K562 (cell line): ENCODE measurements around the gene ZNF486. TPM values are rescaled to one million over a fixed set of nuclear protein-coding genes. Genes with fewer than 3 reads are reported as not detected.

Experiments
- ATAC-seq: fragments of 200-7000 bp; cut with Tn5 transposase; 3 replicates; pipeline ENCODE4 v1.9.1; 2020; ENCODE audit warnings: moderate library complexity
- BruUV-seq: library from RNA; stranded (reverse); fragments of 400-500 nt; replicated peaks from 2 replicates; lab custom pipeline; 2021; lab: Mats Ljungman, UMichigan
- CTCF ChIA-PET: fragments of 300-600 bp; formaldehyde crosslinking; extraction: SDS; loops from one replicate; lab custom pipeline; 2021; ENCODE audit warnings: low intra/inter-chr PET ratio; lab: Yijun Ruan, JAX
- POLR2A ChIA-PET: fragments of 300-600, 350-650 bp; sonication (Branson Sonifier 250); formaldehyde crosslinking; extraction: SDS; loops from one replicate; lab custom pipeline; 2021; ENCODE audit warnings: antibody characterized with exemption, inconsistent platforms; lab: Yijun Ruan, JAX
- DNase-seq, 4 experiments: peaks; one replicate each; pipeline versions ENCODE4 v3.0.0 to v3.0.0-alpha.2; 2011 to 2018; ENCODE audit warnings: low spot score in 3 of 4, mixed read lengths in 3 of 4; ENCODE audit errors: extremely low read depth in 1 of 4
- FAIRE-seq: peaks from 2 replicates; lab custom pipeline; 2011; peaks lifted over from hg19 to GRCh38; lab: Jason Lieb, UNC
- H2AFZ ChIP-seq: 2 replicates; pipeline ENCODE4 v1.6.0; 2011; ENCODE audit warnings: low read depth, low read length, control low read depth, inconsistent platforms
- H3K27ac ChIP-seq: fragments of 200-600 bp; 3 replicates; pipeline ENCODE4 v1.8.0; 2011; ENCODE audit warnings: low read depth, mild to moderate bottlenecking, control low read depth, inconsistent platforms, low read length, moderate library complexity, mixed read lengths; ENCODE audit errors: extremely low read depth
- H3K27me3 ChIP-seq, 2 experiments: fragments of 300-600 bp in 1 of 2; 2 replicates in 1 of 2; 3 replicates in 1 of 2; pipeline versions ENCODE4 v1.6.0 to v1.8.0; 2011; ENCODE audit warnings: inconsistent platforms in 2 of 2, low read length in 2 of 2, mild to moderate bottlenecking in 1 of 2, mixed read lengths in 1 of 2, moderate library complexity in 1 of 2; ENCODE audit not compliant: control insufficient read depth in 2 of 2, insufficient read depth in 2 of 2
- H3K36me3 ChIP-seq: fragments of 300-600 bp; 3 replicates; pipeline ENCODE4 v1.8.0; 2011; ENCODE audit warnings: mild to moderate bottlenecking, low read length, inconsistent platforms; ENCODE audit not compliant: control insufficient read depth, insufficient read depth
- H3K4me1 ChIP-seq, 2 experiments: fragments of 200-600 bp in 1 of 2; replicated peaks in 1 of 2; 2 replicates in 1 of 2; 3 replicates in 1 of 2; pipeline versions ENCODE4 v1.5.1 to v1.8.0; 2011; ENCODE audit warnings: inconsistent platforms in 2 of 2, low read length in 2 of 2, mild to moderate bottlenecking in 1 of 2, mixed read lengths in 1 of 2, moderate library complexity in 1 of 2; ENCODE audit not compliant: control insufficient read depth in 2 of 2, insufficient read depth in 2 of 2
- H3K4me2 ChIP-seq: 2 replicates; pipeline ENCODE4 v1.6.1; 2011; ENCODE audit warnings: low read length, control low read depth, inconsistent platforms, mixed read lengths; ENCODE audit not compliant: insufficient read depth
- H3K4me3 ChIP-seq: fragments of 200-600 bp; sonication (generic), shearing (Covaris generic); 2 replicates; pipeline ENCODE4 v1.5.1; 2016; ENCODE audit warnings: control low read depth, inconsistent platforms
- H3K79me2 ChIP-seq: fragments of 200-600 bp; 3 replicates; pipeline ENCODE4 v1.8.0; 2011; ENCODE audit warnings: low read length, inconsistent platforms; ENCODE audit not compliant: control insufficient read depth, insufficient read depth
- H3K9ac ChIP-seq, 2 experiments: 2 replicates each; pipeline versions ENCODE4 v1.6.0 to v1.6.1; 2011; ENCODE audit warnings: low read depth in 2 of 2, low read length in 2 of 2, control low read depth in 1 of 2, inconsistent platforms in 1 of 2, mild to moderate bottlenecking in 1 of 2, mixed read lengths in 1 of 2; ENCODE audit not compliant: insufficient read depth in 1 of 2
- H3K9me1 ChIP-seq: one replicate; pipeline ENCODE4 v1.6.0; 2011; ENCODE audit warnings: inconsistent platforms, mild to moderate bottlenecking, low read length, moderate library complexity; ENCODE audit not compliant: control insufficient read depth, insufficient read depth
- H3K9me3 ChIP-seq: replicated peaks from 2 replicates; pipeline ENCODE4 v1.5.1; 2011; ENCODE audit warnings: low read depth, low read length, inconsistent platforms; ENCODE audit not compliant: control insufficient read depth, insufficient read depth
- H4K20me1 ChIP-seq: replicated peaks from 2 replicates; pipeline ENCODE4 v1.6.1; 2011; ENCODE audit warnings: low read length, inconsistent platforms, mixed read lengths; ENCODE audit not compliant: control insufficient read depth, insufficient read depth
- HMG20A ChIP-seq: fragments of 450-650 bp; formaldehyde crosslinking; conservative IDR thresholded peaks from 2 replicates; pipeline ENCODE4 v1.4.0; 2020; ENCODE audit warnings: mild to moderate bottlenecking, mixed read lengths
- HNRNPL ChIP-seq: fragments of 200-400 bp; formaldehyde crosslinking; IDR thresholded peaks from 2 replicates; pipeline ENCODE4 v1.6.1; 2017; ENCODE audit warnings: low read depth, mild to moderate bottlenecking, low read length
- L3MBTL2 ChIP-seq: fragments of 450-650 bp; IDR thresholded peaks from 2 replicates; pipeline ENCODE4 v1.6.1; 2016; ENCODE audit warnings: mild to moderate bottlenecking, moderate library complexity
- NCOA4 ChIP-seq: fragments of 450-650 bp; IDR thresholded peaks from 2 replicates; pipeline ENCODE4 v1.6.1; 2018; ENCODE audit warnings: mild to moderate bottlenecking; ENCODE audit not compliant: partially characterized antibody
- PBX2 ChIP-seq, 2 experiments: IDR thresholded peaks in 1 of 2; conservative IDR thresholded peaks in 1 of 2; 2 replicates each; pipeline ENCODE4 v1.6.1; 2016; ENCODE audit warnings: low read depth in 2 of 2, mild to moderate bottlenecking in 1 of 2, missing compliant biosample characterization in 1 of 2, missing genetic modification characterization in 1 of 2, moderate library complexity in 1 of 2
- RBM15 ChIP-seq: fragments of 200-400 bp; formaldehyde crosslinking; IDR thresholded peaks from 2 replicates; pipeline ENCODE4 v1.6.1; 2018; ENCODE audit warnings: mild to moderate bottlenecking, low read length, moderate library complexity; ENCODE audit not compliant: insufficient read depth
- RHOXF2B ChIP-seq: fragments of 250-450 bp; sonication (Bioruptor Pico); conservative IDR thresholded peaks from 2 replicates; pipeline ENCODE4 v1.5.1; 2021
- SPI1 ChIP-seq: IDR thresholded peaks from 2 replicates; pipeline ENCODE4 v1.6.1; 2011; ENCODE audit warnings: low read depth, low read length, control low read depth, borderline replicate concordance
- WGBS: fragments of 100-300 bp; shearing (Covaris generic); methylation state at CpG from one replicate; pipeline ENCODE4 v1.1.6; 2016; ENCODE audit warnings: low coverage, mixed read lengths; ENCODE audit not compliant: insufficient coverage; ENCODE audit errors: missing lambda C conversion rate; 5-methylcytosine and 5-hydroxymethylcytosine counted together
- in situ Hi-C: fragments of 300-500 bp; cut with MboI; formaldehyde crosslinking; loops from 4 replicates; pipeline ENCODE4 v1.15.0; 2018; ENCODE audit warnings: inconsistent platforms, mixed read lengths
- intact Hi-C: fragments of 100-400 bp; cut with micrococcal nuclease; formaldehyde crosslinking; loops from 2 replicates; pipeline ENCODE4 v1.14.2; 2022
- polyA plus RNA-seq, 8 experiments: library from polyadenylated mRNA; depleted of rRNA in 4 of 8; stranded (reverse) in 5 of 8; unstranded in 3 of 8; fragments of >200 nt; fragmentation: Nextera tagmentation in 2 of 8; fragmentation: Illumina TruSeq in 1 of 8; extraction: Ambion mirVana in 2 of 8; extraction: Trizol in 1 of 8; gene quantifications; 2 replicates each; pipeline versions ENCODE4 v1.2.1 to v1.2.3, GENCODE V29; 2011 to 2014; ENCODE audit warnings: inconsistent platforms in 1 of 8, missing spikeins in 1 of 8
- total RNA-seq, 7 experiments: library from RNA; depleted of rRNA in 6 of 7; stranded (reverse); fragments of >200 nt in 6 of 7; fragmentation: Illumina TruSeq in 2 of 7; extraction: Trizol in 2 of 7; gene quantifications; 2 replicates each; pipeline versions ENCODE4 v1.2.1 to v1.2.3, GENCODE V29; 2011 to 2021; ENCODE audit warnings: low replicate concordance in 1 of 7
- TF ChIP-seq, protein P1 (sequence below): fragments of 450-650 bp; IDR thresholded peaks from 2 replicates; pipeline ENCODE4 v1.6.1; 2018; ENCODE audit not compliant: partially characterized antibody

The ZNF486 gene
- total and polyA plus RNA-seq, 9 of the 15 experiments (the other 6 are each of a cell fraction or from before 2014, with no cell fraction given): 0.39 to 1.6 (median 1.2) TPM

GRCh38 chr19:20154636-20155035 is 12.4 kb upstream of the ZNF486 start:
- ChIA-PET CTCF (no interaction called here), POLR2A (no interaction called here)
- in situ Hi-C loops (no loop called here), intact Hi-C loops (no loop called here)
- Histone ChIP-seq H2AFZ (no peak overlapping the region), H3K36me3 (no peaks in the 10 kb centered on the region), H3K9me1 (no peaks in the 10 kb centered on the region), H3K27me3 (no peaks in the 10 kb centered on the region), H3K79me2 (no peaks in the 10 kb centered on the region), H4K20me1 (no peaks in the 10 kb centered on the region), H3K4me3 (no peak overlapping the region), H3K9ac (no peak overlapping the region), H3K4me1 (no peaks in the 10 kb centered on the region), H3K9me3 (no peaks in the 10 kb centered on the region), H3K27ac (no peak overlapping the region), H3K4me2 (no peak overlapping the region)
- 5% methylated on average over 4 of the region's 4 CpGs for WGBS
- no peak for TF ChIP-seq SPI1
- TF ChIP-seq NCOA4: no peak
- no peak for TF ChIP-seq RHOXF2B
- no peak for TF ChIP-seq RBM15
- TF ChIP-seq L3MBTL2: no peak
- no peak for TF ChIP-seq HNRNPL
- TF ChIP-seq PBX2 (CRISPR knock-in tag; IDR thresholded peaks at IDR 0.05; ENCODE audit: low read depth): no peak
- no peak for TF ChIP-seq PBX2 (tag; conservative IDR thresholded peaks at IDR 0.05; ENCODE audit: low read depth)
- TF ChIP-seq HMG20A (CRISPR knock-in tag): no peak
- TF ChIP-seq, protein P1, sequence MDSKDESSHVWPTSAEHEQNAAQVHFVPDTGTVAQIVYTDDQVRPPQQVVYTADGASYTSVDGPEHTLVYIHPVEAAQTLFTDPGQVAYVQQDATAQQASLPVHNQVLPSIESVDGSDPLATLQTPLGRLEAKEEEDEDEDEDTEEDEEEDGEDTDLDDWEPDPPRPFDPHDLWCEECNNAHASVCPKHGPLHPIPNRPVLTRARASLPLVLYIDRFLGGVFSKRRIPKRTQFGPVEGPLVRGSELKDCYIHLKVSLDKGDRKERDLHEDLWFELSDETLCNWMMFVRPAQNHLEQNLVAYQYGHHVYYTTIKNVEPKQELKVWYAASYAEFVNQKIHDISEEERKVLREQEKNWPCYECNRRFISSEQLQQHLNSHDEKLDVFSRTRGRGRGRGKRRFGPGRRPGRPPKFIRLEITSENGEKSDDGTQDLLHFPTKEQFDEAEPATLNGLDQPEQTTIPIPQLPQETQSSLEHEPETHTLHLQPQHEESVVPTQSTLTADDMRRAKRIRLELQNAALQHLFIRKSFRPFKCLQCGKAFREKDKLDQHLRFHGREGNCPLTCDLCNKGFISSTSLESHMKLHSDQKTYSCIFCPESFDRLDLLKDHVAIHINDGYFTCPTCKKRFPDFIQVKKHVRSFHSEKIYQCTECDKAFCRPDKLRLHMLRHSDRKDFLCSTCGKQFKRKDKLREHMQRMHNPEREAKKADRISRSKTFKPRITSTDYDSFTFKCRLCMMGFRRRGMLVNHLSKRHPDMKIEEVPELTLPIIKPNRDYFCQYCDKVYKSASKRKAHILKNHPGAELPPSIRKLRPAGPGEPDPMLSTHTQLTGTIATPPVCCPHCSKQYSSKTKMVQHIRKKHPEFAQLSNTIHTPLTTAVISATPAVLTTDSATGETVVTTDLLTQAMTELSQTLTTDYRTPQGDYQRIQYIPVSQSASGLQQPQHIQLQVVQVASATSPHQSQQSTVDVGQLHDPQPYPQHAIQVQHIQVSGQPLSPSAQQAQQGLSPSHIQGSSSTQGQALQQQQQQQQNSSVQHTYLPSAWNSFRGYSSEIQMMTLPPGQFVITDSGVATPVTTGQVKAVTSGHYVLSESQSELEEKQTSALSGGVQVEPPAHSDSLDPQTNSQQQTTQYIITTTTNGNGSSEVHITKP: no peak
- ATAC-seq: no peak
- no TSS peak for BruUV-seq
- no peak for DNase-seq
- no peak for FAIRE-seq
